Measurements from ENCODE around the gene BTBD16. TPM values are rescaled to one million over a fixed set of nuclear protein-coding genes. Genes with fewer than 3 reads are reported as not detected.

BTBD16 gene
- total RNA-seq, 2 experiments from 2014 or later = not detected

DNA sequence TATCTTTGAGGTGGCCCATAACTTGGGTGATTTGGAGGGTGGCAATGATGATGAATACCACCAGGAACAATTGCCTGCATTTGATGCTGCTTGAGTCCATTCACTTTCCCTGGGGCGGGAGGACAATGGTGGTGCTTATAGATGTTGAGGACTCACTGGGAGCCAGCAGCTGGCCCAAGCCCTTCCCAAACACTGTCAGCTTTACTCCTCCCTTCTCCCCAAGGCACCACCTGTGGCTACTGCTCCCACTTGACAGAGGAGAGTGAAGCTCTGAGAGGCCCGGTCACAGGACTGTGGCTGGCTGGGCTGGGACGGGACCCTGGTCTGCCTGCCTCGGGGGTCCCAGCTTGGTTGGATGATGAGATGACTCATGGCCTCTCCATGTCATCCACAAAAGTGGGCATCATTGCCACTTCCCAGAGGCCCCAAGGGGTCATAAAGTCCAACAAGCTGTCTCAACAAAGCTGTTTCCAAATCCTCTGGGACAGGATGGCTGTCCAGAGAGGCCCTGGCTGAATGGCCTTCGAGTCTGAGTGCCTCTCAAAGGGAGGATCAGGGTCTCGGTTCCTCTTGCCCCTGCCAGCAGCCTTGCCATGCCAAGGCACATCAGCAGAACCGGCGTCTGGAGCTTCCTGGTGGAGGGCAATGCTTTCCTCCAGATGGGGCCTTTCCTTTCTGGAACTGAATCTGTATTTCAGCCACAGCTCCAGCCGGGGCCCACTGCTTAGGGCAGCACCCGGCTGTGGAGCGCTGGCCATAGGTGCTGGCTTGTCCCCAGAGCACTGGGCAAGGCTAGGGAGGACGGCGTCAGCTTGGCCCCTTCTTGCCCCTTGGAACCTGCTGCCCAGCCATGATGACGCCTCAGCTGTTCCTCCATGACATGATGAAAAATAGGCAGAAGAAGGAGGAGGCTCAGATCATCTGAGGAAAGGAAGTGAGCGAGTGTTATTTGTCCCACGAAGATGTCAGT lies 56.4 kb downstream of the BTBD16 start:
- peaks cover 15% of the 10 kb centered on the region for H3K27me3 Mint-ChIP-seq
- CTCF ChIA-PET = no interaction called here
- no peaks in the 10 kb centered on the region for H3K36me3 Mint-ChIP-seq (ENCODE audit: low read depth)
- H3K4me1 Mint-ChIP-seq = peaks cover 2% of the 10 kb centered on the region
- POLR2A ChIA-PET = no interaction called here
- H3K4me3 Mint-ChIP-seq = no peak overlapping the region
- no peak for DNase-seq
- H3K27ac Mint-ChIP-seq = no peak overlapping the region
- no peaks in the 10 kb centered on the region for H3K9me3 Mint-ChIP-seq

DNA sequence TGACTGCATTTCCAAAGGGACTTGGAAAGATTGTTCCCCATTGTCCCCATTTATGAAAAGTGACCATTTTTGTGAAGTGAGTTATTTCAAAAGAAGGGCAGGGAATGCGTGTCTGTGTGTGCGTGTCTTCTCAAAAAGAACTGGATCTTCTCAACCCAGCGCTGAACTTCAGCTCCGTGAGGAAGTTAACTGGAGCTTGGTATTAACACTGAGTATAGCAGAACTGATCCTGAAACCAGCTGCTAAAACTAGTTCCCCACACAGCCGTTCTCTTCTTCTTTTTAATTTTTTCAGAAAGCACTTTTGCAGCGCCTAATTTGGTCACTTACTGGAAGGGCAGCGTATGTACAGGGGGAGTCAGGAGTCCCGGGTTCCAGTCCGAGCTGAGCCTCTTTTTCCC lies 57.6 kb downstream of the BTBD16 start:
- ChIA-PET POLR2A (no interaction called here), CTCF (interaction anchor here (0.6 kb wide), 1 partner anchor 227 kb away, joined by 3 read pairs; no protein-coding TSS in a partner anchor)
- Mint-ChIP-seq H3K4me3 (no peak overlapping the region), H3K4me1 (peaks cover 9% of the 10 kb centered on the region), H3K9me3 (no peaks in the 10 kb centered on the region), H3K36me3 (ENCODE audit: low read depth) (no peaks in the 10 kb centered on the region), H3K27ac (no peak overlapping the region), H3K27me3 (peaks cover 15% of the 10 kb centered on the region)
- DNase-seq = no peak

DNA sequence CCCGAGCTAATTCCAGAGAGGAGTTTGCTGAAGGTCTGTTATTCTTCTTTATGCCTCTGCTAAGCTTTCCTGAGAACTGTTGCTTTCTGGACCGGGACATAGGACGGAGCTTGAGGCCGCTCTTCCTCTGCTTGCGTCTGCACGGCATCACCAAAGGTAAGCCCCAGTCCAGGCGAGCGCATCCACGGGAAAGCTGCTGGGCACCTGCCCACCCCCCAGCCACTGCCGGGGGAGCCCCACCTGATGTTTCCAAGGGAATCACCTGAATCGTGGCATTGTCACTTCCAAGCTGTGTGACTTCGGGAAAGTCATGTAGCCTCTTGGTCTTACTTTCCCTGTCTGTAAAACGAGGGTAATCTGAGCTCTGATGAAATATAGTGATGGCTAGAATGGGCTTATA lies 58.3 kb downstream of the BTBD16 start:
- H3K4me1 Mint-ChIP-seq = peaks cover 9% of the 10 kb centered on the region
- DNase-seq = no peak
- H3K27ac Mint-ChIP-seq = no peak overlapping the region
- no peaks in the 10 kb centered on the region for H3K36me3 Mint-ChIP-seq (ENCODE audit: low read depth)
- H3K9me3 Mint-ChIP-seq = no peaks in the 10 kb centered on the region
- ChIA-PET CTCF (no interaction called here), POLR2A (no interaction called here)
- H3K27me3 Mint-ChIP-seq = peaks cover 15% of the 10 kb centered on the region
- H3K4me3 Mint-ChIP-seq = no peak overlapping the region

DNA sequence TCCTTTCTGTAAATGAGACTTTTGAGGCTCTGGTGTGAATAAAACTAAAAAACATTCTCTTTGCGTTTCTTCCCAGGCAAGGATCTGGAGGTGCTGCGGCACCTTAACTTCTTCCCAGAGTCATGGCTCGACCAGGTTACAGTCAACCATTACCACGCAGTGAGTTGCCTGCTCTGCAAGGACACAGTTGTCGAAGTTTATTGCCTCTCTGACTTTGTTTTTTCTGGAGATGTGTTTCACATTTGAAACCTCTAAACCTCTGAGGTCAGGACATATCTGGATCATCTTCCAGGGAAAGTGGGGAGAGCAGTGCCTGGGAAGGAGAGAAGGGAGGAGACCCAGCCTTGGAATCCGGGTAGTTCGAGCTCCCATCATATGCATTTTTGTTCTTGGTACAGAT lies 60.0 kb downstream of the BTBD16 start:
- POLR2A ChIA-PET = no interaction called here
- Mint-ChIP-seq H3K36me3 (ENCODE audit: low read depth) (no peaks in the 10 kb centered on the region), H3K27me3 (peaks cover 18% of the 10 kb centered on the region), H3K9me3 (no peaks in the 10 kb centered on the region), H3K4me3 (no peak overlapping the region), H3K4me1 (peaks cover 11% of the 10 kb centered on the region), H3K27ac (no peak overlapping the region)
- no peak for DNase-seq
- CTCF ChIA-PET = interaction anchor here (2.0 kb wide), 1 partner anchor 32 kb away, joined by 5 read pairs; no protein-coding TSS in a partner anchor

DNA sequence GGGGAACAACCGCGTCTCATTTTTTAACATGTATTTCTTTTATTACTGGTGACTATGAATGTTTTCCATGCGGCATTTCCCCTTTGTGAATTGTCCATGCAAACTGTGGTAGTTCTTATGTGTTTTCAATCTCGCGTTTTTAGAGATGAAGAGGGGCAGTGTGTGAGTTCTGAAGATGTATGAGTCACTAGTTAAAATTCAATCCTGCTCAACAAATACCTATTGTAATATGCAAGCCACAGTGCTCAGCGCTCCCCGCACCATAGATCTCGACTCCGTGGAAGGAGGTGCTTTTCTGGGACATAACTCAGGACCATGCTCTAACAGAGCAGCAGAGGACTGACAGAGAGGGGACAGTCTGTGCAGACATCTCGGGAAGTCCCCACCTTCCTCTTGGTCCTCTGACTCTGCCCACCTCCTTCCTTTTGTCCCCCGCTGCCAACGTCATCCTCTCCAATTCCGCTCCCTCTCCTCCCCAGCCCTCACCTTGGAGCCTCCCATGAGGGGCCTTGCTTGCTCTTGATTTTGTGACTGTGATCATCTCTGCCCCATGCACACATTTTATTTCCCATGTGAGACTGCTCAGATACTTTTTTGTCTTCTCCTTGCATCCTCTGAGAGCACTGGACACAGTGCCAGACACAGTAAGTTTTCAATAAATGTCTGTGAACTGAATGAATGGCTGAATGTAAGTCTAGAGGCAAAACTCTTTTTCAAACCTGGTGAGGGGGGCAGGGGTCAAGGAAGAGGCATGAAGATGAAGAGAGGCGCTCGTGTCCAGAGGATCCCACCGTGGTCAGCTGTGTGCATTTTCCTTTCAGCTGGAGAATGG lies 60.7 kb downstream of the BTBD16 start:
- ChIA-PET CTCF (interaction anchor here (2.0 kb wide), 1 partner anchor 33 kb away, joined by 5 read pairs; no protein-coding TSS in a partner anchor), POLR2A (no interaction called here)
- peaks cover 20% of the 10 kb centered on the region for H3K27me3 Mint-ChIP-seq
- H3K4me1 Mint-ChIP-seq = peaks cover 11% of the 10 kb centered on the region
- no peak overlapping the region for H3K4me3 Mint-ChIP-seq
- H3K9me3 Mint-ChIP-seq = no peaks in the 10 kb centered on the region
- no peak overlapping the region for H3K27ac Mint-ChIP-seq
- H3K36me3 Mint-ChIP-seq (ENCODE audit: low read depth) = no peaks in the 10 kb centered on the region
- no peak for DNase-seq

DNA sequence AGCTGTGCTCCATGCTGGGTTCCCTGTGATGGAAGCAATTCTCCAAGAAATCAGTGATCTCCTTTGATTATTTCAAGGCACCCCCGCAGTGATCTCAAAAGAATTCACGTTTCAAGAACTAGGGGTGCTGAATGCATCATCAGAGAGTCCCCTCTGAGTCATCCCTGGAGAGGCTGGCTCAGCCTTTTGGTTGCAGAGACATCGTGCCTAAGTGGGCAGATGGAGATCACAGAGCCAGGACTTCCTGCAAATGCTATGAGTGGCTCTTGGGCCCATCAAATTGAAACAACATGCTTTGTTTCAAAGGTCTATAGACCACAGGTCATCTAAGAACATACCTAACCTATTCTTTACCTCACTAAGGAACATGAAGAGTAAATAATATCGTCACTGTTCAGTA lies 61.9 kb downstream of the BTBD16 start:
- Mint-ChIP-seq H3K9me3 (no peaks in the 10 kb centered on the region), H3K27ac (no peak overlapping the region), H3K36me3 (ENCODE audit: low read depth) (no peaks in the 10 kb centered on the region), H3K27me3 (peaks cover 20% of the 10 kb centered on the region), H3K4me3 (no peak overlapping the region), H3K4me1 (peaks cover 11% of the 10 kb centered on the region)
- DNase-seq = peak; percentile 30
- CTCF ChIA-PET = interaction anchor here (2.0 kb wide), 1 partner anchor 34 kb away, joined by 5 read pairs; no protein-coding TSS in a partner anchor
- POLR2A ChIA-PET = no interaction called here

DNA sequence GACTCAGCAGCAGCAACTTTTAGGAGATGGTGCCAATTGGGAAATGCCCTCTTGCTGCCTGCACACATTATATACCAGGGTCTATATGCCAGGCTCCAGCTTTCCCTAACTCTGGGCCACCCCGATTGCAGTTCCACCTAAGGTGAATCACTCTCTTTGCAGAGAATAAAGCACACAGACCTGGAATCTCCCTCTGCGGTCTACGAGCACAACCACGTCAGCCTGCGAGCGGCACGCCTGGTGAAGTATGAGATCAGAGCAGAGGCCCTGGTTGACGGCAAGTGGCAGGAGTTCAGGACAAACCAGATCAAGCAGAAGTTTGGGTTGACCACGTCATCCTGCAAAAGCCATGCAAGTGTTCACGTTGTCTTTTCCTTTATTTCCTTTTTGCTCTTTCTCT lies 65.2 kb downstream of the BTBD16 start:
- CTCF ChIA-PET = no interaction called here
- POLR2A ChIA-PET = no interaction called here
- Mint-ChIP-seq H3K4me1 (peaks cover 11% of the 10 kb centered on the region), H3K36me3 (ENCODE audit: low read depth) (no peaks in the 10 kb centered on the region), H3K27ac (no peak overlapping the region), H3K27me3 (peaks cover 18% of the 10 kb centered on the region), H3K4me3 (no peak overlapping the region), H3K9me3 (no peaks in the 10 kb centered on the region)
- DNase-seq = no peak

DNA sequence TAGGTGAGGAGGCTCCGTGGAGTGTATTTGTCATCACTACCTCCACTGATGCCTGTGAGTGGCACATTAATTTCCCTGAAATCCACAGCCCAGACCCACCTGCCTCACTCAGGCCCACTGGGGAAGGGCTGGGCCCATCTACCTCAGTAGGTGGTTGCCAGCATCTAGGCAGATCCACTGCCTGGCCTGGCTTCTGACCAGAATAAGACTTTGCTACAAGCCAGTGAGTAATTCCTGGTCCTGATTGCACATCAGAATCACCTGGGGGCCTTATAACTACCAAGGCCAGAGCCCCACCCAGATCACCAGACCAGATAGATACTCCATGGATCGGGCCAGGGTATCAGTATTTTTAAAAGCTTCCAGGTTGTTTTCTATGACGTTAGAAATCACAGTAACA lies 65.9 kb downstream of the BTBD16 start:
- ChIA-PET POLR2A (no interaction called here), CTCF (no interaction called here)
- H3K27ac Mint-ChIP-seq = no peak overlapping the region
- H3K4me3 Mint-ChIP-seq = no peak overlapping the region
- peaks cover 13% of the 10 kb centered on the region for H3K27me3 Mint-ChIP-seq
- DNase-seq = no peak
- peaks cover 11% of the 10 kb centered on the region for H3K4me1 Mint-ChIP-seq
- H3K36me3 Mint-ChIP-seq (ENCODE audit: low read depth) = no peaks in the 10 kb centered on the region
- no peaks in the 10 kb centered on the region for H3K9me3 Mint-ChIP-seq

DNA sequence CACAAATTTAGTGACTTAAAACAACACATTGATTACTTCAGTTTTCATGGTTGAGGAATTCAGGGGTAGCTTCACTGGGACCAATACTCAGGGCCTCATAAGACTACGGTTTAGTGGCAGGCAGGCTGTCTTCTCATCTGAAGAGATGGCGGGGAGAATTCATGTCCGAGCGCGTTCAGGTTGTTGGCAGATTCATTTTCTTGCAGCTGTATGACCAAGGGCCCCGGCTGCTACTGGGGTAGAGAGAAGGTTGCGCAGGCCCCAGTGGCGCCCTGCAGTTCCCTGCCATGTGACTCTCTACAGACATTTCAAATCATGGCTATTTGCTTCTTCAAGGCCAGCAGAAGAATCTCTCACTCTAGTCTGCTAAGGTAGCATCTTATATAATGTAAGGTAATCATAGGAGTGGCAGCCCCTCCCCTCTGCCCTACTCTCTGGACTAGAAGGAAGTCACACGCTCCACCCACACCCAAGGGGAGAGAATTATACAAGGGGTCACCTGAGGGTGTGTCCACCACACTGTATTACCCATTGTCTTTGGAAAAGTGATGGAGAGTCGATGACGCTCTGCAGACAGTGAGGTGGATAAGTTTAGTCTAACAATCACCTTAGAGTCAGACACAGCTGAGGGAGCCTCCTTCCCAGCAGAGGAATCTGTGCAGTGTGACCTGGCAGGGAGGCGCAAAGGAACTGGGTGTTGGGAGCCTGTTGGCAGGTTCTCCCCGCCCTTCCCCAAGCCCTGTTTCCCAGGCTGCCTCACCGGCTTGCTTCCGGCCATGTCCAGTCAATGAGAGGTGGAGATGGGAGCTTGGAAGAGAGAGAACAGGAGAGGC lies 67.7 kb downstream of the BTBD16 start:
- DNase-seq = no peak
- Mint-ChIP-seq H3K27me3 (peaks cover 11% of the 10 kb centered on the region), H3K4me1 (peaks cover 4% of the 10 kb centered on the region), H3K4me3 (no peak overlapping the region), H3K9me3 (no peaks in the 10 kb centered on the region), H3K27ac (no peak overlapping the region), H3K36me3 (ENCODE audit: low read depth) (no peaks in the 10 kb centered on the region)
- ChIA-PET CTCF (interaction anchor here (1.0 kb wide), 1 partner anchor 97 kb away, joined by 4 read pairs; no protein-coding TSS in a partner anchor), POLR2A (no interaction called here)

DNA sequence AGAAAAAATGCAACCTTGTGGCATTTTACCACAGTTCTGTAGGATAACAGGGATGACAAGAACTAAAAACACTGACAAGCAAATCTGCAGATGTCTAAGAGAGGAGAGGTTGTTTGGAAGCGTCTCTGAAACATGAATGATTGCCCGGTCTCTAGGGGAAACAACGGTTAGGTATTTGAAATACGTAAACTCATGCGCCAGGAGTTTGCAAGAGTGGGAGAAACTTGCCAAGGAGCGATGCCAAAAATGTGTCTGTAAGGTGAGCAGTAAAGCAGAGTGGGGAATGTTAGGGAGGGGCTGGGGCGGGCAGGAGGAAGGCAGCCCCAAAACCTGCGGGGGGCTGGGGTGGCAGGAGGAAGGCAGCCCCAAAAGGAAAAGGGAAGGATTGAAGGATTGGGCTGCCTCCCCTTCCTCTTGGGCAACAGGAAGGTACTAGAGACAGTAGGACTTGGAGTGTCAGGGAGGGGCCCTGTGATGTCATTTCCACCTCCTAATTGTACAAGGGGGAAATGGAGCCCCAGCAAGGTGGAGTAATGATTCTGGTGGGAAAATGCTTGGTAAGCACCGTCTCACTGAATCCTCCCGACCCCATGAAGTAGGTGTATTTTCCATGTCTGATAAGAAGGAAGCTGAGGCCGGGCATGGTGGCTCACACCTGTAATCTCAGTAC lies 70.2 kb downstream of the BTBD16 start:
- Mint-ChIP-seq H3K4me3 (no peak overlapping the region), H3K27me3 (peaks cover 10% of the 10 kb centered on the region), H3K27ac (no peak overlapping the region), H3K4me1 (peaks cover 2% of the 10 kb centered on the region), H3K9me3 (no peaks in the 10 kb centered on the region), H3K36me3 (ENCODE audit: low read depth) (no peaks in the 10 kb centered on the region)
- ChIA-PET CTCF (interaction anchor here (1.9 to 3.8 kb wide), 2 partner anchors 42 to 93 kb away, joined by 6 to 56 read pairs; no protein-coding TSS in a partner anchor), POLR2A (no interaction called here)
- DNase-seq = no peak

DNA sequence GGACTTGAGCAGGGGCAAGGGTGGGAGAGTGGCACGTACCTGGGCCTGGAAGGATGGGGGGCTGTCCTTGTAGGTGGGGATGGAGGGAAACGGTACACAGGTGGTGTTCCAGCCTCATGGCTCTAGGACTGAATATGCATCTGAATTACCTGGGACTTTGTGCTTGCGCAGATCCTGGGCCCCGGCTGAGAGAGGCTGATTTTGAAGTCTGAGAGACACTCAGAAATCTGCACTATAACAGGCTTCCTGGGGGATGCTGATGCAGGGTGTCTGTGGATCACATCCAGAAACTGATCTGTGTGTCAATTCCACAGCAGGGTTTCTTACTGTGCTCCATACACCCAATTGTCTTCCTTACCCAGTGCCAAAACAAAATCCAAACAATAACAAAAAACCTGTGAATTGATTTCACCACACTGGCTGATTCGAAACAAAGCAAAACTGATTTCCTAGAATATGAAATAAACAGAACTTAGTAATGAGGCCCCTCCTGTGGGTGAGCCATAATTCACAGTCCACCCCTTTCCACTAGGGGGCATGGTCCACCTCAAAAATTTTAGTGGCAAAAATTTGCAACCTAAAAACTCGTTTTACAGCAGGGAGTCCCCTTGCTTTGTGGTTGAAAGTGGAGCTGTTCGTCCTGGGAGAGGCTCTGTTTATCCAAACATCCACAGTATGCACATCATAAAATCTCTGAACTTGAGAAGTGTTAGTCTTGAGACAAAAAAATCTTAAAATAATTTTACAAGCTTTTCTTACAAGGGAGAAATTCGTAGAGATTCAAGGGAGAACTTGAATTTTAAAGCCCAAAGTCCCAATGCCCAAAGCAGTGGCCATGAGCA lies 71.4 kb downstream of the BTBD16 start:
- Mint-ChIP-seq H3K4me1 (peaks cover 2% of the 10 kb centered on the region), H3K36me3 (ENCODE audit: low read depth) (no peaks in the 10 kb centered on the region), H3K9me3 (no peaks in the 10 kb centered on the region), H3K27ac (no peak overlapping the region), H3K4me3 (no peak overlapping the region), H3K27me3 (peaks cover 11% of the 10 kb centered on the region)
- DNase-seq = peak; percentile 41
- ChIA-PET CTCF (interaction anchor here (0.7 to 3.8 kb wide), 7 partner anchors 9 to 223 kb away, joined by 3 to 56 read pairs (median 6); partner anchors contain the start of gene PLEKHA1), POLR2A (no interaction called here)

Data from activated CD4-positive, alpha-beta memory T cell treated with anti-CD3 and anti-CD28 coated beads, Interleukin-2, amount 10 ng/mL, durations not matched to agents 7 days and 5 days (primary cell).